Pancreas (tissue), 10 donors: ENCODE results near the gene LRRC45. TPM values are rescaled to one million over a fixed set of nuclear protein-coding genes. Genes with fewer than 3 reads are reported as not detected.

Source experiments
- ATAC-seq, 4 donors: fragments of 200-7000 bp; cut with Tn5 transposase; one replicate each; pipeline versions ENCODE4 v1.8.0 to v1.9.1; 2020; ENCODE audit warnings: mild to moderate bottlenecking in 4 of 4, moderate library complexity in 4 of 4
- DNase-seq, 6 donors: peaks; one replicate each; pipeline ENCODE4 v3.0.0-alpha.2; 2020
- FAIRE-seq: peaks from 2 replicates; lab custom pipeline; 2012; peaks lifted over from hg19 to GRCh38; lab: Jason Lieb, UNC
- H3K27ac ChIP-seq, 4 donors: fragments of 200-600 bp; sonication (generic); 1 replicate in 3 of 4; 2 replicates in 1 of 4; pipeline versions ENCODE4 v1.5.0 to v1.8.0; 2020
- H3K27me3 ChIP-seq, 4 donors: fragments of 200-600 bp; one replicate each; pipeline ENCODE4 v1.8.0; 2021
- H3K36me3 ChIP-seq, 3 donors: fragments of 200-600 bp; sonication (generic) in 1 of 3; one replicate each; pipeline versions ENCODE4 v1.5.0 to v1.8.0; 2020 to 2021
- H3K4me1 ChIP-seq, 3 donors: fragments of 200-600 bp; one replicate each; pipeline ENCODE4 v1.8.0; 2021
- H3K4me3 ChIP-seq, 4 donors: fragments of 200-600 bp; sonication (generic) in 2 of 4; one replicate each; pipeline versions ENCODE4 v1.5.0 to v1.8.0; 2020 to 2021
- H3K9me3 ChIP-seq, 4 donors: fragments of 200-600 bp; one replicate each; pipeline ENCODE4 v1.8.0; 2021
- CTCF ChIP-seq, 4 donors: fragments of 200-600 bp; sonication (generic) in 3 of 4; IDR thresholded peaks; one replicate each; pipeline versions ENCODE4 v1.5.0 to v1.8.0; 2021; ENCODE audit warnings: antibody characterized with exemption in 4 of 4
- WGBS, 2 donors: extraction: QIAGEN DNeasy Blood & Tissue Kit; methylation state at CpG; one replicate each; pipeline ENCODE4 v1.1.7; 2013; 5-methylcytosine and 5-hydroxymethylcytosine counted together
- intact Hi-C, 3 donors: fragments of 100-400 bp; cut with DNase I; formaldehyde crosslinking; loops; one replicate each; pipeline versions ENCODE4 v1.11.1 to v1.14.2; 2022
- polyA plus RNA-seq, 2 donors: library from polyadenylated mRNA; stranded (reverse); fragments of 200-250 nt; gene quantifications; one replicate each; pipeline ENCODE4 v1.2.3, GENCODE V29; 2013
- total RNA-seq, 6 donors: library from RNA; stranded (reverse); fragmentation: NEBNext Ultra II Directional in 4 of 6; extraction: Animal tissue kit (Norgen Biotek cat#: 25700) in 4 of 6; gene quantifications; one replicate each; pipeline versions ENCODE4 v1.2.1 to v1.2.4, GENCODE V29; 2021 to 2023
- donor health status: healthy with polysubstance abuse.
- donor health status: DM: no; HTN: no; CAD: no; lungs with moderate emphysema.
- donor health status: DM: no; HTN: no; CAD: no.
- donor health status: control.
- donor health status: control.
- donor health status: Bipolar disorder and iron deficiency.
- donor health status: DM: yes; HTN: yes; CAD: no.
- donor health status: DM: no; HTN: no; CAD: no.
- donor health status: DM: no; HTN: no; CAD: no.
- donor health status: DM: yes; HTN: yes; CAD: no.

LRRC45 gene
- total and polyA plus RNA-seq, 8 donors = 5.3 to 21.6 (median 7.0) TPM

DNA sequence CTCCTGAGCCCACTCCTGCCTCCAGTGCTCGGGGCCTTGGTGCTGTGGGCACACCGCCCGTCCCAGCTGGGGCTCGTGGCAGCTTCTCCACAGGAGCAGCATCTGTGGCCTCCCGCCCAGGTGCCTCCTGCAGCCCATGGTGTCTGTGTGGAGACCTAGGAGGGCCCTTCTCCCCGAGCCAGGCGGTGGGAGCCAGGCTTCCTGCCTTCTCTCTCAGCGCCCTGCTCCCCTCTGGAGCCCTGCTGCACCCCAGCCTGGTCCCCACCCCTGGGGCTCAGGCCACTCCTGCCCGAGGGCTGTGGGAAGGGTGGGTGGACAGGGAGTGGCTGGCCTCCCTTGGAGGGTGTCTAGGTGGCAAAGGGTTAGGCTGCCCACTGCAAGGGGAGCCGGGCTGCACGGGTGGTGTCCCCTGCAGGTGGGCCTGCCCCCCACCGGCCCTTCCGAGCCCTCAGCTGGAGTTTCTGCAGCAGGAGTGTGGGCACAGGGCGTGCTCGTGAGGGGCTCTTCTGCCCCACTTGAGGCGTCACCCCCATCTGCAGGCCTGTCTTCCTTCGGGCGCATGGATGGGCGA, 11.4 kb upstream of the LRRC45 start:
- no peak for TF ChIP-seq CTCF (IDR thresholded peaks at IDR 0.05)
- DNase-seq (no peak), FAIRE-seq (no peak), ATAC-seq (no peak)
- H3K4me3 ChIP-seq = no peak overlapping the region
- no peaks in the 10 kb centered on the region for H3K27me3 ChIP-seq
- H3K9me3 ChIP-seq = no peaks in the 10 kb centered on the region
- H3K36me3 ChIP-seq = no peaks in the 10 kb centered on the region
- H3K4me1 ChIP-seq = no peaks in the 10 kb centered on the region
- 95 to 96% methylated on average over 17 to 19 of the region's 19 CpGs for WGBS, 2 donors
- intact Hi-C loops = loop anchor here in 1 of 3 donors (10.0 kb wide), 1 partner anchor 57 kb away; no protein-coding TSS in a partner anchor
- no peak overlapping the region for H3K27ac ChIP-seq

DNA sequence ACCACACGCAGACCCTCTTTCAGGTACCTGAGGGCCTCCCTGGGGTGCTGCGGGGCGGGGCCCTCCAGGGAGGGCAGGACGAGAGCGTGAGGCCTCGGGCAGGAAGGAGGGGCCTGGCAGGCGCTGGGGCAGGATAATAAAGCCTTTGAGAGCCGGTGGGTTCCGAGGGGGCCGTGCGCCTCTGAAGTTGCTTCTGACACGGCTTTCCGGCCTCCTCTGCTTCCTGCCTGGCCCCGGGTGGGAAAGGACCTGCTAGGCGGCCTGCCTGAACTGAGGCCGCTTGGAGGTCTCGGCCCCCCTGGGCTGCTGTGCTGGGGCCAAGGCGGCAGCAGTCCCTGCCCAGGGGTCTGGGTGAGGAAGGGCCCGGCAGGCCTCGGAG, 10.9 kb upstream of the LRRC45 start:
- Histone ChIP-seq H3K27ac (no peak overlapping the region), H3K9me3 (no peaks in the 10 kb centered on the region), H3K4me1 (no peaks in the 10 kb centered on the region), H3K27me3 (no peaks in the 10 kb centered on the region), H3K36me3 (no peaks in the 10 kb centered on the region), H3K4me3 (no peak overlapping the region)
- no peak for TF ChIP-seq CTCF (IDR thresholded peaks at IDR 0.05)
- WGBS, 2 donors = 86 to 91% methylated on average over 13 to 20 of the region's 20 CpGs
- ATAC-seq (no peak), DNase-seq (no peak), FAIRE-seq (no peak)
- intact Hi-C loops = loop anchor here in 1 of 3 donors (10.0 kb wide), 1 partner anchor 57 kb away; no protein-coding TSS in a partner anchor

DNA sequence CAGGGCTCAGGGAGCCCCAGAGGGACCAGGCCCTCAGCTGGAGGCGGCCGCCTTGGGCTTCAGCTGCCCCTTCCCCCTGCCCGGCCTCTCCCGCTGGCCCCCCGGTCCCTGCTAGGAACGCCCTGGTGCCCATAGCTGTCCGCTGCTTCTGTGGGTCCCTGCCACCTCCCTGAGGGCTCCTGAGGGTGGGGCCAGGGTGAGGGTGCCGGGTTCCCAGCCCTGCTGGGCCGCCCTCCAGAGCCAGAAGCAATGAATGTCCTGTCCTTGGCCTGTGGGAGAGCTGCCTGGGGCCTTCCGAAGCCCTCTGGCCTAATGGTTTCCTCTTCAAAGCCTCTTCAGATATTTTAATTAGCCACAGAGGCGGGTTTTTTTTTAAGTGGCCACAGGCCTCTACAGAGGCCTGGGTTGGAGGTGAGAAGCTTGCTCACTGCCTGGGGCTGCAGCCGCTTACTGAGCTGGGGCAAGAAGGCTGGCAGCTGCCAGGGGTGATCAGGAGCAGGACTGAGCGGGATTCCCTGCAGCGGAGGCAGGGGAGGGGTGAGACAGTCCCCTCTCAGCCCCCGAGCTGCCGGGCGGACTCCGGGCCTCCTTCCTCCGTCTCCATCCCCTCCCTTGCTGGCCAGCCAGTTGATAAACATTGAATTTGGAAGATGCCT, 10.3 kb upstream of the LRRC45 start:
- H3K4me1 ChIP-seq = no peaks in the 10 kb centered on the region
- no peaks in the 10 kb centered on the region for H3K36me3 ChIP-seq
- no peak for TF ChIP-seq CTCF (IDR thresholded peaks at IDR 0.05)
- H3K27ac ChIP-seq = no peak overlapping the region
- ATAC-seq = no peak
- no peak for DNase-seq
- no peaks in the 10 kb centered on the region for H3K9me3 ChIP-seq
- no peaks in the 10 kb centered on the region for H3K27me3 ChIP-seq
- intact Hi-C loops = loop anchor here in 1 of 3 donors (10.0 kb wide), 1 partner anchor 58 kb away; no protein-coding TSS in a partner anchor
- WGBS, 2 donors = 93% methylated on average over 19 of the region's 19 CpGs
- H3K4me3 ChIP-seq = no peak overlapping the region
- no peak for FAIRE-seq

DNA sequence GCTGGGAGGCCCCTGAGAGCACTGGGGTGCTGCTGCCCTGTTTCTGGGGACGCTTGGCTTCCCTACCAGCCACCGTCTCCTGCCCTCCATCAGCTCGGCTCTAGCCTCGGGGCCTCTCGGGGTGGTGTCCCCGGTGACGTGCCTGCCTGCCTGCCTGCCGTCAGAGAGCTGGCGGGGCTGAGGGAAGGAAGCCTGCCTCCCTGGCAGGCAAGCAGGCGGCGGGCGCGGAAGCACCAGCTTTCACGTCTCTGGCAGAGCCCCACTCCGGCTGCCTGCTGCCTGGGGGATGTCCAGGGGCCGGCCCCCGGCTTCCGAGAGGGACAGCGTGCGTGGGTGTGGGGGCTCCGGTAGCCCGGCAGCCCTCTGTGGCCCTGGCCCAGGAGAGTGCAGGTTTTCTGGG, 9.8 kb upstream of the LRRC45 start:
- ATAC-seq (no peak), DNase-seq (no peak), FAIRE-seq (no peak)
- no peak for TF ChIP-seq CTCF (IDR thresholded peaks at IDR 0.05)
- WGBS, 2 donors = 87 to 88% methylated on average over 17 to 22 of the region's 22 CpGs
- Histone ChIP-seq H3K9me3 (no peaks in the 10 kb centered on the region), H3K4me1 (peaks cover 0 to 2% (median 0%) of the 10 kb centered on the region in 3 donors), H3K36me3 (no peaks in the 10 kb centered on the region), H3K4me3 (no peak overlapping the region), H3K27ac (no peak overlapping the region), H3K27me3 (no peaks in the 10 kb centered on the region)
- intact Hi-C loops = loop anchor here in 1 of 3 donors (10.0 kb wide), 1 partner anchor 59 kb away; no protein-coding TSS in a partner anchor
